ENCODE data around the gene PPP2R5B.

Gene PPP2R5B

DNA sequence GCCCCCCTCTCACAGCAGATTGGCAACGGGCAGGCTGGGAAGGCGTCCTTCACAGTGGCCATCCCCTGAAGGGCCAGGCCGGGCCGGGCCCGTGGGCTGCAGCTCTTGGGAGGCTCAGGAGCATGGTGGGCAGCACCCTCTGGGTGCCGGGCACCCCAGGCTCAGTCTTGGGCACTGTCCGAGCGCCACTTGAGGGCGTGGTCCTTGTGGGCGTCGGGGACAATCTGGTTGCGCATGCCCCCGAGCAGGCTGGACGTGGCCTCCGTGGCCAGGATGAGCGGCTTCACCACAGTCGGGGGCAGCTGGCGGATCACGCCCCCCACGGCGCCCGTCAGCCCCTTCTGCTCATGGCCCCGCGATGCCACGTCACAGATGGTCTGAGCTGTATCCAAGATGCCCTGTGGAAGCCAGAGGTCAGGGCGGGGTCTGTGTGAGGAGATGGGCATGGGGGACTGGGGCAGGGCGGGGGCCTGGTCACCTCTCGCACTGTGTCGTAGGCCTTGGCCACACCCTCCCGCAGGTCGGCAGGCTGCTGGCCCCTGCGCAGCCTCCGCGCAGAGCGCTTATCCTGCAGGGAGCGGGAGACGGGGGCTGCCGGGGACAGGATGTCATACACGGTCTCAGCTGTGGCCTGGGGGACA is 29.6 kb upstream of the PPP2R5B start:
- TF ChIP-seq POLR2AphosphoS5 (IDR thresholded peaks at IDR 0.05; ENCODE audit: low read depth) (no peak), GABPA (IDR thresholded peaks at IDR 0.05; ENCODE audit: low read depth) (no peak), SPI1 (IDR thresholded peaks at IDR 0.05; ENCODE audit: borderline replicate concordance, low read depth) (no peak)
- TF ChIP-seq, protein P1, sequence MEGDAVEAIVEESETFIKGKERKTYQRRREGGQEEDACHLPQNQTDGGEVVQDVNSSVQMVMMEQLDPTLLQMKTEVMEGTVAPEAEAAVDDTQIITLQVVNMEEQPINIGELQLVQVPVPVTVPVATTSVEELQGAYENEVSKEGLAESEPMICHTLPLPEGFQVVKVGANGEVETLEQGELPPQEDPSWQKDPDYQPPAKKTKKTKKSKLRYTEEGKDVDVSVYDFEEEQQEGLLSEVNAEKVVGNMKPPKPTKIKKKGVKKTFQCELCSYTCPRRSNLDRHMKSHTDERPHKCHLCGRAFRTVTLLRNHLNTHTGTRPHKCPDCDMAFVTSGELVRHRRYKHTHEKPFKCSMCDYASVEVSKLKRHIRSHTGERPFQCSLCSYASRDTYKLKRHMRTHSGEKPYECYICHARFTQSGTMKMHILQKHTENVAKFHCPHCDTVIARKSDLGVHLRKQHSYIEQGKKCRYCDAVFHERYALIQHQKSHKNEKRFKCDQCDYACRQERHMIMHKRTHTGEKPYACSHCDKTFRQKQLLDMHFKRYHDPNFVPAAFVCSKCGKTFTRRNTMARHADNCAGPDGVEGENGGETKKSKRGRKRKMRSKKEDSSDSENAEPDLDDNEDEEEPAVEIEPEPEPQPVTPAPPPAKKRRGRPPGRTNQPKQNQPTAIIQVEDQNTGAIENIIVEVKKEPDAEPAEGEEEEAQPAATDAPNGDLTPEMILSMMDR (IDR thresholded peaks at IDR 0.05; ENCODE audit: insufficient read depth, low read length) = no peak
- TF ChIP-seq, protein P2, sequence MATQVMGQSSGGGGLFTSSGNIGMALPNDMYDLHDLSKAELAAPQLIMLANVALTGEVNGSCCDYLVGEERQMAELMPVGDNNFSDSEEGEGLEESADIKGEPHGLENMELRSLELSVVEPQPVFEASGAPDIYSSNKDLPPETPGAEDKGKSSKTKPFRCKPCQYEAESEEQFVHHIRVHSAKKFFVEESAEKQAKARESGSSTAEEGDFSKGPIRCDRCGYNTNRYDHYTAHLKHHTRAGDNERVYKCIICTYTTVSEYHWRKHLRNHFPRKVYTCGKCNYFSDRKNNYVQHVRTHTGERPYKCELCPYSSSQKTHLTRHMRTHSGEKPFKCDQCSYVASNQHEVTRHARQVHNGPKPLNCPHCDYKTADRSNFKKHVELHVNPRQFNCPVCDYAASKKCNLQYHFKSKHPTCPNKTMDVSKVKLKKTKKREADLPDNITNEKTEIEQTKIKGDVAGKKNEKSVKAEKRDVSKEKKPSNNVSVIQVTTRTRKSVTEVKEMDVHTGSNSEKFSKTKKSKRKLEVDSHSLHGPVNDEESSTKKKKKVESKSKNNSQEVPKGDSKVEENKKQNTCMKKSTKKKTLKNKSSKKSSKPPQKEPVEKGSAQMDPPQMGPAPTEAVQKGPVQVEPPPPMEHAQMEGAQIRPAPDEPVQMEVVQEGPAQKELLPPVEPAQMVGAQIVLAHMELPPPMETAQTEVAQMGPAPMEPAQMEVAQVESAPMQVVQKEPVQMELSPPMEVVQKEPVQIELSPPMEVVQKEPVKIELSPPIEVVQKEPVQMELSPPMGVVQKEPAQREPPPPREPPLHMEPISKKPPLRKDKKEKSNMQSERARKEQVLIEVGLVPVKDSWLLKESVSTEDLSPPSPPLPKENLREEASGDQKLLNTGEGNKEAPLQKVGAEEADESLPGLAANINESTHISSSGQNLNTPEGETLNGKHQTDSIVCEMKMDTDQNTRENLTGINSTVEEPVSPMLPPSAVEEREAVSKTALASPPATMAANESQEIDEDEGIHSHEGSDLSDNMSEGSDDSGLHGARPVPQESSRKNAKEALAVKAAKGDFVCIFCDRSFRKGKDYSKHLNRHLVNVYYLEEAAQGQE (IDR thresholded peaks at IDR 0.05; ENCODE audit: insufficient replicate concordance, low read depth) = no peak
- Histone ChIP-seq H3K4me3 (replicated peaks; ENCODE audit: insufficient read depth, low read length) (no peak overlapping the region), H3K27ac (replicated peaks) (no peak overlapping the region), H3K27me3 (ENCODE audit: insufficient read depth, poor library complexity, severe bottlenecking) (no peaks in the 10 kb centered on the region)
- DNase-seq (ENCODE audit: low read depth in 1 of 2, low spot score in 1 of 2) = no peak

DNA sequence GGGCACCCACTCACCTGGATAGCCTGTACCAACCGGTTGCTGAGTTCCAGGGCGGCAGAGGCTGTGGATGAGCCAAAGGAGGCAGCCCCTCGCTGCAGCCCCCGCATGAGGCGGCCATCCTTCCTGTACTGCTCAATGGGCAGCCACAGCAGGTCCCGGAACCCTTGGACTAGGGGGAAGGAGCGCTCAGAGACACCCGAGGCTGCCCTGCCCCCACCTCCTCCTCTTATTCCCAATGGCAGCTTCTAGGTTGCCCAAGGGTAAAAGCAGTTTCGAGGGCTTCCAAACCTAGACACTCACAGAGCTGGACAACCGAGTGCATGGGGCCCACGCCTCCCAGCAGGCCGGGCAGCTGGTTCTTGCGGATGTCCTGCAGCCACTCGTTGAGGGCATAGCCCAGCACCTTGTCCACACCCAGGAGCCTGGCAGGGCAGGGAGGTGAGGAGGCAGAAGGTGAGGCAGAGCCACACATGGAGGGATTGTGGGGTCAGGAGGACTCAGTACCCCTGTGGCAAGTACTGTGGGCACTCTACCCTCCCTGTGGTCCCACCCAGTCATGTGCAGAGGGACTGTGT is 28.0 kb upstream of the PPP2R5B start:
- no peak overlapping the region for H3K27ac ChIP-seq (replicated peaks)
- TF ChIP-seq SPI1 (IDR thresholded peaks at IDR 0.05; ENCODE audit: borderline replicate concordance, low read depth) = no peak
- TF ChIP-seq GABPA (IDR thresholded peaks at IDR 0.05; ENCODE audit: low read depth) = no peak
- TF ChIP-seq, protein P2 (IDR thresholded peaks at IDR 0.05; ENCODE audit: insufficient replicate concordance, low read depth) = no peak
- TF ChIP-seq, protein P1 (IDR thresholded peaks at IDR 0.05; ENCODE audit: insufficient read depth, low read length) = no peak
- TF ChIP-seq POLR2AphosphoS5 (IDR thresholded peaks at IDR 0.05; ENCODE audit: low read depth) = no peak
- DNase-seq (ENCODE audit: low read depth in 1 of 2, low spot score in 1 of 2) = no peak

DNA sequence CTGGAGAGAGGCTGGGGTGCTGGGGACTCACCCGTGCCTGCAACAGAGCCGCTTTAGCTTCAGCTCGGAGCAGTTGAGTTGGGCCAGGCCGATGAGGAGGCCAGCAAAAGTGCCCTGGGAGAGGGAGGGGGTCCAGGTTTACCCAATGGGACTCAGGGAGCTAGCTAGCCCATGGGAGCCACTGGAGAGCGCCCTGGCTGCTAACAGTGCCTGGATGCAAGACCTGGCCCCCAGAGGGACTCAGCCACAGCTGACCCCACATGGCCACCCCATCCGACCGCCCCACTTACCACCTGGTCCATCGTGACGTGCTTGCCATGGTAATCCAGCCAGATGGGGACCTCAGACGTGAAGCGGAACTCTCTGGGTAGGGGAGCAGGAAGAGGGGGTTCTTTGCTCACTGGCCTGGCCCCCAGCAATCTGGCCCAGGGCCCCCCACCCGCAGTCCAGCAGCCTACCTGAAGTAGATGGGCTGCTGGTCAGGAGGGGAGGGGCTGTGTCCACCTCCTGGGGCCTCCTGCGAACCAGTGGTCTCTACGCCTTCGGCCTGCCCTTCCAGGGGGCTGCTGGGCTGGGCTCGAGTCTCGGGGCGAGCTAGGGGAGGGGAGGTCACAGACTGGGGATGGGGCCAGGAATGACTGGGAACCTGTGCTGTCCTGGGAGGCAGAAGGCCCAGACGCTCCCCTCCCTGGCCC is 27.0 kb upstream of the PPP2R5B start:
- Histone ChIP-seq H3K27me3 (ENCODE audit: insufficient read depth, poor library complexity, severe bottlenecking) (no peaks in the 10 kb centered on the region), H3K27ac (replicated peaks) (no peak overlapping the region), H3K4me3 (replicated peaks; ENCODE audit: insufficient read depth, low read length) (no peak overlapping the region)
- no peak for DNase-seq (ENCODE audit: low read depth in 1 of 2, low spot score in 1 of 2)
- TF ChIP-seq SPI1 (IDR thresholded peaks at IDR 0.05; ENCODE audit: borderline replicate concordance, low read depth) (no peak), POLR2AphosphoS5 (IDR thresholded peaks at IDR 0.05; ENCODE audit: low read depth) (no peak), GABPA (IDR thresholded peaks at IDR 0.05; ENCODE audit: low read depth) (no peak)
- TF ChIP-seq, protein P1 (IDR thresholded peaks at IDR 0.05; ENCODE audit: insufficient read depth, low read length) = no peak
- TF ChIP-seq, protein P2 (IDR thresholded peaks at IDR 0.05; ENCODE audit: insufficient replicate concordance, low read depth) = no peak

More for the DNA sequence above, 28.0 kb upstream of the PPP2R5B start:
- no peaks in the 10 kb centered on the region for H3K27me3 ChIP-seq (ENCODE audit: insufficient read depth, poor library complexity, severe bottlenecking)
- no peak overlapping the region for H3K4me3 ChIP-seq (replicated peaks; ENCODE audit: insufficient read depth, low read length)
